Endodermal cell (in vitro differentiated cells): ENCODE measurements around the gene HOXC11. TPM values are rescaled to one million over a fixed set of nuclear protein-coding genes. Genes with fewer than 3 reads are reported as not detected.

ENCODE experiments used
- DNase-seq: peaks from one replicate; pipeline ENCODE4 v3.0.0-alpha.2; 2017
- H3K27ac ChIP-seq: 2 replicates; pipeline ENCODE4 v1.5.1; 2013; ENCODE audit warnings: mild to moderate bottlenecking, low read depth, low read length, moderate library complexity
- H3K27me3 ChIP-seq: 2 replicates; pipeline ENCODE4 v1.6.1; 2013; ENCODE audit warnings: mild to moderate bottlenecking, low read length, moderate library complexity; ENCODE audit not compliant: insufficient read depth, control insufficient read depth, poor library complexity, severe bottlenecking
- H3K36me3 ChIP-seq: 2 replicates; pipeline ENCODE4 v1.7.0; 2013; ENCODE audit warnings: mild to moderate bottlenecking, low read length, moderate library complexity; ENCODE audit not compliant: control insufficient read depth, insufficient read depth
- H3K4me1 ChIP-seq: one replicate; pipeline ENCODE4 v1.7.0; 2013; ENCODE audit warnings: low read length; ENCODE audit not compliant: control insufficient read depth, insufficient read depth
- H3K4me3 ChIP-seq: 2 replicates; pipeline ENCODE4 v1.5.1; 2013; ENCODE audit warnings: mild to moderate bottlenecking, low read length, moderate library complexity
- H3K9ac ChIP-seq: 2 replicates; pipeline ENCODE4 v1.6.1; 2013; ENCODE audit warnings: mild to moderate bottlenecking, low read length, moderate library complexity; ENCODE audit not compliant: poor library complexity, severe bottlenecking; ENCODE audit errors: extremely low read depth
- H3K9me3 ChIP-seq: 2 replicates; pipeline ENCODE4 v1.6.1; 2013; ENCODE audit warnings: mild to moderate bottlenecking, low read length, moderate library complexity; ENCODE audit not compliant: control insufficient read depth
- H3K27ac Mint-ChIP-seq: 2 replicates; pipeline ENCODE4 v1.8.0; 2020; ENCODE audit warnings: mixed read lengths
- H3K27me3 Mint-ChIP-seq: 2 replicates; pipeline ENCODE4 v1.8.0; 2021; ENCODE audit warnings: mild to moderate bottlenecking, mixed read lengths; ENCODE audit not compliant: insufficient read depth
- H3K36me3 Mint-ChIP-seq: 2 replicates; pipeline ENCODE4 v1.8.0; 2020; ENCODE audit warnings: low read depth, mixed read lengths
- H3K4me1 Mint-ChIP-seq: 2 replicates; pipeline ENCODE4 v1.8.0; 2020; ENCODE audit warnings: mixed read lengths
- H3K4me3 Mint-ChIP-seq: 2 replicates; pipeline ENCODE4 v1.8.0; 2020; ENCODE audit warnings: mild to moderate bottlenecking, moderate library complexity, mixed read lengths
- H3K9me3 Mint-ChIP-seq: 2 replicates; pipeline ENCODE4 v1.8.0; 2020; ENCODE audit warnings: mild to moderate bottlenecking, mixed read lengths
- WGBS, 2 experiments: methylation state at CpG; one replicate each; pipeline versions ENCODE4 v1.1.5 to v1.1.7; 2013; ENCODE audit warnings: missing lambda C conversion rate in 2 of 2, mixed read lengths in 1 of 2; ENCODE audit not compliant: insufficient coverage in 1 of 2, insufficient read length in 1 of 2; 5-methylcytosine and 5-hydroxymethylcytosine counted together
- total RNA-seq, 2 donors: library from RNA; stranded (reverse); fragmentation: NEBNext Ultra II Directional in 1 of 2; extraction: Animal tissue kit (Norgen Biotek cat#: 25700) in 1 of 2; gene quantifications; 2 replicates in 1 of 2; 3 replicates in 1 of 2; pipeline ENCODE4 v1.2.1, GENCODE V29; 2021
- TF ChIP-seq, protein P1 (sequence below): fragments of 200-600 bp; sonication (generic); conservative IDR thresholded peaks from 2 replicates; pipeline ENCODE4 v1.5.0; 2021; ENCODE audit warnings: antibody characterized with exemption, mild to moderate bottlenecking

Gene HOXC11
- total RNA-seq, 2 donors from 2014 or later = not detected

DNA sequence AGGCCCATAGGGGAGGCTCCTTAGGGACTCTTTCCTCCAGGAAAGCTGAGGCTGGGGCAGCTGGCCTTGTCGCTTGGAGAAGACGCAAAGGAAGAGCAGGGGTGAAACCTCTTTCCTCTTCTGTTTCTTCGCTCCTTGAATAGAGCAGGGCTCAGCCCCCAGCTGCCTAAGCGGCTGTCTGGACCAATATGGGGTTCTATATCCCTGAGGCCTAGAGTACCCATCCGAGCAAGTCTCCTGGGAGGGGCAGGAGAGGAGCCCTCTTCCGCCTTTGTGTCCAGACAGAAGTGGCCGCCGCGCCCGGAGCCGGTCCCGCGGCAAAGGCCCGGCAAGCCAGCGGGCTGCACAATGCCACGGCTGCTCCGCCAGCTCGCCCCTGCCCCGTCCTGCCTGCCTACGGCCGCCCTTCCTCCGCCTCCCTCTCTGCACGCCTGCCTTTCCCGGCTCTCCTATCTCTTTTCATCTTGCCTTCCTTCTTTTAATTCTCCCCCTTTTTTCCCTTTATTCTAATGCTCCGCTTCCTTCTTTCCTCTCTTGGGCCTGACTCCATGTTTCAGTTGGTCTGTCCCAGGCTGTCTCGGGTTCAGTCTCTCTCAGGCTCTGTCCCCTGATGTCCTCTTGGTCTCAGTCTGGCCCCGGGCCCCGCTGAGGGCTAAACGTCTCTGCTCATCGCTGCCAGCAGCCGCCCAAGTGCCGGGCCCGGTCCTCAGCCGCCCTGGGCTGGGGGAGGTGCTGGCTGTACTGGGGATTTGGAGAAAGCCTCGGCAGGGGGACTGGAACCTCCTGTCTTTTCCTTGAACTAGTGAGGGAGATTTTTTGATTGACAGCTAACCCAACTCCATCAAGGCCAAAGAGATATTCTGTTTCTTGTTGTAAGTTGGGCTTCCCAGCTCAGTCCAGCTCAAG lies 24.5 kb downstream of the HOXC11 start:
- H3K9me3 Mint-ChIP-seq = peaks cover 2% of the 10 kb centered on the region
- H3K27me3 ChIP-seq = peaks cover 100% of the 10 kb centered on the region
- no peak for DNase-seq
- H3K9me3 ChIP-seq = no peaks in the 10 kb centered on the region
- H3K27me3 Mint-ChIP-seq = peaks cover 100% of the 10 kb centered on the region
- no peak overlapping the region for H3K4me3 ChIP-seq
- no peak overlapping the region for H3K27ac ChIP-seq
- peaks cover 3% of the 10 kb centered on the region for H3K4me1 Mint-ChIP-seq
- H3K36me3 ChIP-seq = no peaks in the 10 kb centered on the region
- no peak overlapping the region for H3K27ac Mint-ChIP-seq
- H3K36me3 Mint-ChIP-seq = no peaks in the 10 kb centered on the region
- TF ChIP-seq, protein P1, sequence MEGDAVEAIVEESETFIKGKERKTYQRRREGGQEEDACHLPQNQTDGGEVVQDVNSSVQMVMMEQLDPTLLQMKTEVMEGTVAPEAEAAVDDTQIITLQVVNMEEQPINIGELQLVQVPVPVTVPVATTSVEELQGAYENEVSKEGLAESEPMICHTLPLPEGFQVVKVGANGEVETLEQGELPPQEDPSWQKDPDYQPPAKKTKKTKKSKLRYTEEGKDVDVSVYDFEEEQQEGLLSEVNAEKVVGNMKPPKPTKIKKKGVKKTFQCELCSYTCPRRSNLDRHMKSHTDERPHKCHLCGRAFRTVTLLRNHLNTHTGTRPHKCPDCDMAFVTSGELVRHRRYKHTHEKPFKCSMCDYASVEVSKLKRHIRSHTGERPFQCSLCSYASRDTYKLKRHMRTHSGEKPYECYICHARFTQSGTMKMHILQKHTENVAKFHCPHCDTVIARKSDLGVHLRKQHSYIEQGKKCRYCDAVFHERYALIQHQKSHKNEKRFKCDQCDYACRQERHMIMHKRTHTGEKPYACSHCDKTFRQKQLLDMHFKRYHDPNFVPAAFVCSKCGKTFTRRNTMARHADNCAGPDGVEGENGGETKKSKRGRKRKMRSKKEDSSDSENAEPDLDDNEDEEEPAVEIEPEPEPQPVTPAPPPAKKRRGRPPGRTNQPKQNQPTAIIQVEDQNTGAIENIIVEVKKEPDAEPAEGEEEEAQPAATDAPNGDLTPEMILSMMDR = no peak
- no peak overlapping the region for H3K9ac ChIP-seq
- H3K4me1 ChIP-seq = no peaks in the 10 kb centered on the region
- WGBS, 2 experiments = 5 to 10% methylated on average over 17 to 35 of the region's 35 CpGs
- no peak overlapping the region for H3K4me3 Mint-ChIP-seq

DNA sequence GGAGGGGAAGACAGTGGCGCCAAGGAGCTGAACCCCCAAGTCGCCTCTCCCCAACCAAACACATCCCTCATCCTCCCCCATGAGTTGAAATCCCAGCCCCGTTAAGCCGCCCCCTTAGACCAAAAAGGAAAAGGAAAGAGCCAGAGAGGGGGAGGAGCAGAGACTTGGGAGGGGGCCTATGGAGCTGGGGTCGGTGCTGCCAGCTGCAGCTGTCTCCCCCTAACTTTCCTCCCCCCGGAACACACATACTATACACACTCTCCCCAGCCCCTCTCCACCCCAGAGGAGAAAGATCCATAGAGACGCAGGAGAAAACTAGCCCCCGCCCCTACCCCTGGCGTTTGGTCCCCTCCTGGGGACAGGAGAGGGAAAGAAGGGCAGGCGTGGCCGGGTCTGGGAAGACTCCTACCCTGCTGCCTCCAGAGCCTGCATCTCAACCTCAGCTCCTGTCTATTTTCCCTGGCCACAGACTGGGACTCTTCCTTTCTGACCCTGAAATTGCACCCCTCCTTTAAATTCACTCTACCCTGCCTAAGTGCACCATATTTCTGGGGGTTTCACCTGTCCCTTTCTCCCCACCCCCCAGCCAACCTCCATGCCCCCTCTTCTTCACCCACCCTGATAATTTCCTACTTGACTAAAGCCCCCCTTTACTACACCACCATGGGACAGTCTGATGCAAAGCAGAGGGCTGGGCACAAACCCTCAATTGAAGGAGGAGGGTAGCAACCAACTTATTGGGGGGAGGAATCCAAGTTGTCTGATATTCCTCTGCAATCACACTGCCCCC lies 25.4 kb downstream of the HOXC11 start:
- TF ChIP-seq, protein P1 = no peak
- H3K4me1 Mint-ChIP-seq = peaks cover 3% of the 10 kb centered on the region
- Histone ChIP-seq H3K36me3 (no peaks in the 10 kb centered on the region), H3K27ac (no peak overlapping the region), H3K4me3 (no peak overlapping the region), H3K9ac (no peak overlapping the region), H3K4me1 (no peaks in the 10 kb centered on the region), H3K27me3 (peaks cover 100% of the 10 kb centered on the region), H3K9me3 (no peaks in the 10 kb centered on the region)
- H3K9me3 Mint-ChIP-seq = peaks cover 2% of the 10 kb centered on the region
- no peak for DNase-seq
- no peak overlapping the region for H3K27ac Mint-ChIP-seq
- H3K36me3 Mint-ChIP-seq = no peaks in the 10 kb centered on the region
- 27% methylated on average over 8 of the region's 11 CpGs; no CpG with 5 or more reads in 1 of the 2 experiments for WGBS, 2 experiments
- no peak overlapping the region for H3K4me3 Mint-ChIP-seq
- peaks cover 100% of the 10 kb centered on the region for H3K27me3 Mint-ChIP-seq

- Histone ChIP-seq H3K36me3 (no peaks in the 10 kb centered on the region), H3K9me3 (no peaks in the 10 kb centered on the region), H3K27ac (no peak overlapping the region), H3K4me1 (no peaks in the 10 kb centered on the region), H3K4me3 (no peak overlapping the region), H3K9ac (no peak overlapping the region), H3K27me3 (peaks cover 100% of the 10 kb centered on the region)
- DNase-seq = no peak
- TF ChIP-seq, protein P1 = no peak
- H3K9me3 Mint-ChIP-seq = peaks cover 2% of the 10 kb centered on the region
- H3K36me3 Mint-ChIP-seq = no peaks in the 10 kb centered on the region
- no peak overlapping the region for H3K27ac Mint-ChIP-seq
- peaks cover 100% of the 10 kb centered on the region for H3K27me3 Mint-ChIP-seq
- WGBS, 2 experiments = 33% methylated on average over 10 of the region's 13 CpGs; no CpG with 5 or more reads in 1 of the 2 experiments
- H3K4me3 Mint-ChIP-seq = no peak overlapping the region
- H3K4me1 Mint-ChIP-seq = peaks cover 3% of the 10 kb centered on the region
Measured at GRCh38 chr12:53998900-53999236, 25.9 kb downstream of the HOXC11 start.
